Glomerular visceral epithelial cell (primary cell): ENCODE data around the gene INAFM2.

Experiments used
- DNase-seq: peaks from one replicate; pipeline ENCODE4 v3.0.0-alpha.2; 2016; ENCODE audit errors: extremely low spot score

The INAFM2 gene

GRCh38 chr15:40323239-40323952 lies at the start of gene INAFM2:
TSS of gene INAFM2 (plus strand) at chr15:40323692. CDS start at chr15:40324056, 364 bp downstream.
- DNase-seq, result peak; percentile 97

GRCh38 chr15:40274350-40275274 lies 48.9 kb upstream of the INAFM2 start:
- DNase-seq, result peak; percentile 82

- no peak for DNase-seq
These were observed 48.0 kb upstream of the INAFM2 start for GRCh38 chr15:40275523-40275922.

- DNase-seq, result no peak
These were observed 47.5 kb upstream of the INAFM2 start for GRCh38 chr15:40275954-40276353.

GRCh38 chr15:40276927-40277326 lies 46.6 kb upstream of the INAFM2 start:
- no peak for DNase-seq

- no peak for DNase-seq
These were observed 46.0 kb upstream of the INAFM2 start for GRCh38 chr15:40277471-40277870.

- DNase-seq, result no peak
These were observed 45.5 kb upstream of the INAFM2 start for GRCh38 chr15:40278026-40278425.

GRCh38 chr15:40279437-40280141 lies 43.9 kb upstream of the INAFM2 start:
- DNase-seq, result peak; percentile 61

GRCh38 chr15:40280260-40281056 lies 43.0 kb upstream of the INAFM2 start:
- no peak for DNase-seq

GRCh38 chr15:40281057-40281800 lies 42.3 kb upstream of the INAFM2 start:
- DNase-seq, result no peak

- no peak for DNase-seq
These were observed 41.7 kb upstream of the INAFM2 start for GRCh38 chr15:40281801-40282146.

- peak; percentile 28 for DNase-seq
These were observed 41.2 kb upstream of the INAFM2 start for GRCh38 chr15:40282147-40282868.

GRCh38 chr15:40282869-40283614 lies 40.5 kb upstream of the INAFM2 start, which contains the start of gene ANKRD63:
TSS of gene ANKRD63 (minus strand) at chr15:40283064. CDS start at chr15:40282586, 478 bp downstream.
- DNase-seq, result peak; percentile 8

- DNase-seq, result no peak
These were observed 39.7 kb upstream of the INAFM2 start for GRCh38 chr15:40283615-40284300.

- DNase-seq, result no peak
These were observed 38.3 kb upstream of the INAFM2 start for GRCh38 chr15:40285151-40285550.

GRCh38 chr15:40285554-40286011 lies 37.9 kb upstream of the INAFM2 start:
- no peak for DNase-seq

- no peak for DNase-seq
These were observed 37.4 kb upstream of the INAFM2 start for GRCh38 chr15:40286061-40286532.

- no peak for DNase-seq
These were observed 36.7 kb upstream of the INAFM2 start for GRCh38 chr15:40286794-40287193.
